ENCODE measurements around the gene RPS6KA6.

Gene RPS6KA6

GRCh38 chrX:84168095-84168494 lies 19.9 kb downstream of the RPS6KA6 start:
- no peak overlapping the region for H4K91ac ChIP-seq (ENCODE audit: low read depth, low read length)
- no peak overlapping the region for H2BK120ac ChIP-seq (ENCODE audit: insufficient read depth, low read length, poor library complexity)
- H3K18ac ChIP-seq (ENCODE audit: low read length): no peak overlapping the region
- no peaks in the 10 kb centered on the region for H3K36me3 ChIP-seq (ENCODE audit: control insufficient read depth in 1 of 2, insufficient read depth in 2 of 2, low read length in 2 of 2)
- H3K14ac ChIP-seq (ENCODE audit: low read length): no peak overlapping the region
- DNase-seq: peak in 1 of 2 donors; percentile 53
- no peak overlapping the region for H3K27ac ChIP-seq (ENCODE audit: low read depth, low read length)
- no peak overlapping the region for H2AK5ac ChIP-seq (ENCODE audit: low read length)
- H3K79me1 ChIP-seq (ENCODE audit: low read length): no peaks in the 10 kb centered on the region
- H3K9ac ChIP-seq (ENCODE audit: low read length): no peak overlapping the region
- H4K12ac ChIP-seq (ENCODE audit: low read depth, low read length): no peak overlapping the region
- H3K79me2 ChIP-seq (ENCODE audit: control insufficient read depth, insufficient read depth, low read length, poor library complexity): no peaks in the 10 kb centered on the region
- no peak overlapping the region for H3K4me3 ChIP-seq (ENCODE audit: low read depth, low read length)
- H3K4ac ChIP-seq (ENCODE audit: low read depth, low read length): no peak overlapping the region
- H4K8ac ChIP-seq (ENCODE audit: low read depth, low read length): no peak overlapping the region
- WGBS (ENCODE audit: extremely low coverage, insufficient coverage, insufficient read length): no CpG with 5 or more reads among the region's 2 CpGs
- H3K23ac ChIP-seq (ENCODE audit: low read length): no peak overlapping the region
- H2AFZ ChIP-seq (ENCODE audit: insufficient read depth, low read length, poor library complexity): no peak overlapping the region
- no peak overlapping the region for H2BK5ac ChIP-seq (ENCODE audit: low read depth, low read length, poor library complexity)
- no peaks in the 10 kb centered on the region for H3K4me1 ChIP-seq (ENCODE audit: control insufficient read depth in 1 of 2, insufficient read depth in 2 of 2, low read length in 2 of 2)
- H3K27me3 ChIP-seq (ENCODE audit: insufficient read depth, low read length): no peaks in the 10 kb centered on the region
- H3K4me2 ChIP-seq (ENCODE audit: low read length): no peak overlapping the region
- no peaks in the 10 kb centered on the region for H3K9me3 ChIP-seq (ENCODE audit: insufficient read depth, low read depth, low read length)
- no peak overlapping the region for H2BK12ac ChIP-seq (ENCODE audit: low read length)

- no CpG with 5 or more reads among the region's 1 CpG for WGBS (ENCODE audit: extremely low coverage, insufficient coverage, insufficient read length)
- H3K4ac ChIP-seq (ENCODE audit: low read depth, low read length): no peak overlapping the region
- H3K27me3 ChIP-seq (ENCODE audit: insufficient read depth, low read length): no peaks in the 10 kb centered on the region
- no peak overlapping the region for H2BK12ac ChIP-seq (ENCODE audit: low read length)
- no peak overlapping the region for H3K4me2 ChIP-seq (ENCODE audit: low read length)
- H3K14ac ChIP-seq (ENCODE audit: low read length): no peak overlapping the region
- no peak overlapping the region for H2AFZ ChIP-seq (ENCODE audit: insufficient read depth, low read length, poor library complexity)
- H4K12ac ChIP-seq (ENCODE audit: low read depth, low read length): no peak overlapping the region
- H3K36me3 ChIP-seq (ENCODE audit: control insufficient read depth in 1 of 2, insufficient read depth in 2 of 2, low read length in 2 of 2): no peaks in the 10 kb centered on the region
- no peak overlapping the region for H2BK5ac ChIP-seq (ENCODE audit: low read depth, low read length, poor library complexity)
- no peak overlapping the region for H4K8ac ChIP-seq (ENCODE audit: low read depth, low read length)
- no peak overlapping the region for H3K9ac ChIP-seq (ENCODE audit: low read length)
- H3K4me3 ChIP-seq (ENCODE audit: low read depth, low read length): no peak overlapping the region
- DNase-seq: no peak
- no peak overlapping the region for H3K23ac ChIP-seq (ENCODE audit: low read length)
- H2BK120ac ChIP-seq (ENCODE audit: insufficient read depth, low read length, poor library complexity): no peak overlapping the region
- no peak overlapping the region for H3K18ac ChIP-seq (ENCODE audit: low read length)
- no peak overlapping the region for H2AK5ac ChIP-seq (ENCODE audit: low read length)
- no peaks in the 10 kb centered on the region for H3K79me2 ChIP-seq (ENCODE audit: control insufficient read depth, insufficient read depth, low read length, poor library complexity)
- no peak overlapping the region for H4K91ac ChIP-seq (ENCODE audit: low read depth, low read length)
- no peak overlapping the region for H3K27ac ChIP-seq (ENCODE audit: low read depth, low read length)
- H3K79me1 ChIP-seq (ENCODE audit: low read length): no peaks in the 10 kb centered on the region
- H3K9me3 ChIP-seq (ENCODE audit: insufficient read depth, low read depth, low read length): no peaks in the 10 kb centered on the region
- H3K4me1 ChIP-seq (ENCODE audit: control insufficient read depth in 1 of 2, insufficient read depth in 2 of 2, low read length in 2 of 2): no peaks in the 10 kb centered on the region
Observed at GRCh38 chrX:84165711-84166110, 22.3 kb downstream of the RPS6KA6 start.

GRCh38 chrX:84162401-84162800 lies 25.6 kb downstream of the RPS6KA6 start:
- no peak for DNase-seq
- H3K4me2 ChIP-seq (ENCODE audit: low read length): no peak overlapping the region
- no peak overlapping the region for H3K4ac ChIP-seq (ENCODE audit: low read depth, low read length)

GRCh38 chrX:84161641-84162040 lies 26.4 kb downstream of the RPS6KA6 start:
- no peak overlapping the region for H3K27ac ChIP-seq (ENCODE audit: low read depth, low read length)
- H2BK5ac ChIP-seq (ENCODE audit: low read depth, low read length, poor library complexity): no peak overlapping the region
- no peaks in the 10 kb centered on the region for H3K4me1 ChIP-seq (ENCODE audit: control insufficient read depth in 1 of 2, insufficient read depth in 2 of 2, low read length in 2 of 2)
- no peak overlapping the region for H4K8ac ChIP-seq (ENCODE audit: low read depth, low read length)
- H2BK12ac ChIP-seq (ENCODE audit: low read length): no peak overlapping the region
- no peak overlapping the region for H4K12ac ChIP-seq (ENCODE audit: low read depth, low read length)
- H3K4me3 ChIP-seq (ENCODE audit: low read depth, low read length): no peak overlapping the region
- no peak overlapping the region for H3K18ac ChIP-seq (ENCODE audit: low read length)
- H3K27me3 ChIP-seq (ENCODE audit: insufficient read depth, low read length): no peaks in the 10 kb centered on the region
- no peaks in the 10 kb centered on the region for H3K36me3 ChIP-seq (ENCODE audit: control insufficient read depth in 1 of 2, insufficient read depth in 2 of 2, low read length in 2 of 2)
- no peak for DNase-seq
- no peaks in the 10 kb centered on the region for H3K79me1 ChIP-seq (ENCODE audit: low read length)
- H3K79me2 ChIP-seq (ENCODE audit: control insufficient read depth, insufficient read depth, low read length, poor library complexity): no peaks in the 10 kb centered on the region
- no peaks in the 10 kb centered on the region for H3K9me3 ChIP-seq (ENCODE audit: insufficient read depth, low read depth, low read length)
- H2BK120ac ChIP-seq (ENCODE audit: insufficient read depth, low read length, poor library complexity): no peak overlapping the region
- H3K14ac ChIP-seq (ENCODE audit: low read length): no peak overlapping the region
- H3K9ac ChIP-seq (ENCODE audit: low read length): no peak overlapping the region
- no peak overlapping the region for H3K4me2 ChIP-seq (ENCODE audit: low read length)
- H2AK5ac ChIP-seq (ENCODE audit: low read length): no peak overlapping the region
- H3K23ac ChIP-seq (ENCODE audit: low read length): no peak overlapping the region
- no peak overlapping the region for H2AFZ ChIP-seq (ENCODE audit: insufficient read depth, low read length, poor library complexity)
- no peak overlapping the region for H4K91ac ChIP-seq (ENCODE audit: low read depth, low read length)
- no peak overlapping the region for H3K4ac ChIP-seq (ENCODE audit: low read depth, low read length)

More at GRCh38 chrX:84162401-84162800, 25.6 kb downstream of the RPS6KA6 start:
- Histone ChIP-seq H3K27me3 (ENCODE audit: insufficient read depth, low read length) (no peaks in the 10 kb centered on the region), H2AK5ac (ENCODE audit: low read length) (no peak overlapping the region), H3K14ac (ENCODE audit: low read length) (no peak overlapping the region), H3K79me2 (ENCODE audit: control insufficient read depth, insufficient read depth, low read length, poor library complexity) (no peaks in the 10 kb centered on the region), H3K4me3 (ENCODE audit: low read depth, low read length) (no peak overlapping the region), H3K27ac (ENCODE audit: low read depth, low read length) (no peak overlapping the region), H4K8ac (ENCODE audit: low read depth, low read length) (no peak overlapping the region), H3K36me3 (ENCODE audit: control insufficient read depth in 1 of 2, insufficient read depth in 2 of 2, low read length in 2 of 2) (no peaks in the 10 kb centered on the region), H3K79me1 (ENCODE audit: low read length) (no peaks in the 10 kb centered on the region), H3K23ac (ENCODE audit: low read length) (no peak overlapping the region), H3K18ac (ENCODE audit: low read length) (no peak overlapping the region), H4K12ac (ENCODE audit: low read depth, low read length) (no peak overlapping the region), H2BK12ac (ENCODE audit: low read length) (no peak overlapping the region), H3K9ac (ENCODE audit: low read length) (no peak overlapping the region), H3K9me3 (ENCODE audit: insufficient read depth, low read depth, low read length) (no peaks in the 10 kb centered on the region), H2AFZ (ENCODE audit: insufficient read depth, low read length, poor library complexity) (no peak overlapping the region), H4K91ac (ENCODE audit: low read depth, low read length) (no peak overlapping the region), H2BK120ac (ENCODE audit: insufficient read depth, low read length, poor library complexity) (no peak overlapping the region), H2BK5ac (ENCODE audit: low read depth, low read length, poor library complexity) (no peak overlapping the region), H3K4me1 (ENCODE audit: control insufficient read depth in 1 of 2, insufficient read depth in 2 of 2, low read length in 2 of 2) (no peaks in the 10 kb centered on the region)

GRCh38 chrX:84160736-84161135 lies 27.3 kb downstream of the RPS6KA6 start:
- H3K14ac ChIP-seq (ENCODE audit: low read length): no peak overlapping the region
- no peak overlapping the region for H3K4ac ChIP-seq (ENCODE audit: low read depth, low read length)

More at GRCh38 chrX:84160736-84161135, 27.3 kb downstream of the RPS6KA6 start:
- no peak overlapping the region for H4K12ac ChIP-seq (ENCODE audit: low read depth, low read length)
- H3K27me3 ChIP-seq (ENCODE audit: insufficient read depth, low read length): no peaks in the 10 kb centered on the region
- H3K4me1 ChIP-seq (ENCODE audit: control insufficient read depth in 1 of 2, insufficient read depth in 2 of 2, low read length in 2 of 2): no peaks in the 10 kb centered on the region
- peak; percentile 66 to 86 for DNase-seq
- H3K9ac ChIP-seq (ENCODE audit: low read length): no peak overlapping the region
- no peak overlapping the region for H3K27ac ChIP-seq (ENCODE audit: low read depth, low read length)
- no peak overlapping the region for H3K23ac ChIP-seq (ENCODE audit: low read length)
- no peak overlapping the region for H2BK120ac ChIP-seq (ENCODE audit: insufficient read depth, low read length, poor library complexity)
- no peaks in the 10 kb centered on the region for H3K79me1 ChIP-seq (ENCODE audit: low read length)
- no peak overlapping the region for H2BK5ac ChIP-seq (ENCODE audit: low read depth, low read length, poor library complexity)
- WGBS (ENCODE audit: extremely low coverage, insufficient coverage, insufficient read length): no CpG with 5 or more reads among the region's 4 CpGs
- no peaks in the 10 kb centered on the region for H3K36me3 ChIP-seq (ENCODE audit: control insufficient read depth in 1 of 2, insufficient read depth in 2 of 2, low read length in 2 of 2)
- no peak overlapping the region for H2AFZ ChIP-seq (ENCODE audit: insufficient read depth, low read length, poor library complexity)
- no peak overlapping the region for H2AK5ac ChIP-seq (ENCODE audit: low read length)
- no peak overlapping the region for H3K18ac ChIP-seq (ENCODE audit: low read length)
- H3K4me3 ChIP-seq (ENCODE audit: low read depth, low read length): no peak overlapping the region
- H3K79me2 ChIP-seq (ENCODE audit: control insufficient read depth, insufficient read depth, low read length, poor library complexity): no peaks in the 10 kb centered on the region
- H4K91ac ChIP-seq (ENCODE audit: low read depth, low read length): no peak overlapping the region
- no peak overlapping the region for H2BK12ac ChIP-seq (ENCODE audit: low read length)
- H4K8ac ChIP-seq (ENCODE audit: low read depth, low read length): no peak overlapping the region
- no peaks in the 10 kb centered on the region for H3K9me3 ChIP-seq (ENCODE audit: insufficient read depth, low read depth, low read length)
- H3K4me2 ChIP-seq (ENCODE audit: low read length): no peak overlapping the region
